Measurements from ENCODE around the gene DEDD2.
A peak's percentile ranks its signal among the peaks of the same experiment; 100 is the strongest.

Gene DEDD2

DNA sequence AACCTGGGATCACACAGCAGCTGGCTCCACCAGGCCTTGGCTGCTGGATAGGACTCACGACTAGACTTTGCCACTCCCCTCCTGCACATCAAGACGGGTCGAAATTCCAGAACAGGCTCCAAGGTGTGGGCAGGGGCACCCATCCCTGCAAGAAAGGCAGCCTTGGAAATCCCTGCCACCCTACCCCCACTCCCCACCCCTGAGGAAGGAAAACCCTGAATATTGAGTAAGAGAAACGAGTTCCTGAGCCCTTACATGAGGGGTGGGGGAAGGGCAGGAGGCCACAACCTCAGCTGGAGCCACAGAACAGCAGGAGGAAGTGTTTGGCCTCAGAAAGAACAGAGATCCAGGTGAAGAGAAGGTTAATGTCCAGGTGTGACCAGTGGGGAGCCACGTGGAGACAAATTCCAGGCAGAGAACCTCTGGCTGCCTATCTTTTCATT lies 20.1 kb downstream of the DEDD2 start:
- DNase-seq = no peak

DNA sequence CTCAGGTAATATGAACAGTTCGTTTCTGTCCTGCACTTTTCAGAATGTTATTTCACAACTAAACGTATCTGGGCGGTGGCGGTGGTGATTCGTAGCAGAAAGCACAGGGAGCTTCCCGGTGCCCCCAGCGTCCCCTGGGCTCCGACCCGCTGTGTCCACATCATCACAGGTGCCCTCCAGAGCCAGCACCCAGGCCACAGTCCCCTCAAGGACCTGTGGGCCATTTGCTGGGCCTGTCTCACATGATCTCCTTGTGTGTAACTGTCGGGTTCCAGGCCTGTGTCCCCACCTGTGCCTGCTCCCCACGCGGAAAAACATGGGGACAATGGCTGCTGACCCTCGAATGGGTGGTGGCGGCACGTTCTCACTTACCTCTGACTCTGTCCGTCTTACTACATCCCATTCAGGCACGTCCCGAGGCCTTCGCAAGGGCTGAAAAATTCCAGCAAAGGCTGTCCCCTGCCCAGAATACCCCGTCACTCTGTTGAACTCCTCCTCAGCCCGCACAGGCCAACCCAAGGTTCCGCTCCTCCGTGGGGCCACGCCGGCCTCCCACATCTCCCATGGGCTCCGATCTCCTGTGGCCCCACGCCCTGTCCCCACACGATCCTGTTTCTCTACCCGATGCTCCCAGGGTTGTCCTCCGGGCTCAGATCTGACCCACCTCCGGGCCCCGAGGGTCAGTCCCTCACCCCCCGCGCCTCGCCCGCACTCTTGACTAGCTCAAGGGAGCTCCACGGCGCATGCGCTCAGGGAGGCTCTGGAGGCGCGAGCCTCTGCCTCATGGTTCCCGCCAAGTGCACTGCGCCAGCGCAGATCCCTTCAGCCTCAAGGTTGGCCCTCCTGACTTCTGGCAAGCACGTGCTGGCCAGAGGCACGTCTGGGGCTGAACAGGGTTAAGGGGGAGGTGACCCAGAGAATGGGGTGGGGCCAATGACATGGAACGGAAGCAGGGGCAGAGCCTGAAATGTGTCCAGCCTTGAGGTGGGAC lies 21.2 kb downstream of the DEDD2 start:
- DNase-seq = no peak

DNA sequence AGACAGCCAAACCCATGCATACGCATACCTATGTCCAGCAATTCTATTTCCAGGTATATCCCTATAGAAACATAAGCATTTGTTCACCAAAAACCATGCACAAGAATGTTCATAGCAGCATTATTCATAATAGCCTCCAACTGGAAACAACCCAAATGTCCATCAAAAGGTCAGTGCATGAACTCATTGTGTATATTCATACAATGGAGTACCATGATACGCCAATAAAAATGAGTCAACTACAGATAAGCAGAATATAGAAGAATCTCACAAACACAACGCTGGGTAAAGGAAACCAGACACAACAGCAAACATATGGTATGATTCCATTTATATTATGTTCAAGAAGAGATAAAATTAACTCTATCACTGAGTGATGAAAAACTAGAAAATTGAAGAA lies 23.8 kb downstream of the DEDD2 start:
- DNase-seq = no peak

DNA sequence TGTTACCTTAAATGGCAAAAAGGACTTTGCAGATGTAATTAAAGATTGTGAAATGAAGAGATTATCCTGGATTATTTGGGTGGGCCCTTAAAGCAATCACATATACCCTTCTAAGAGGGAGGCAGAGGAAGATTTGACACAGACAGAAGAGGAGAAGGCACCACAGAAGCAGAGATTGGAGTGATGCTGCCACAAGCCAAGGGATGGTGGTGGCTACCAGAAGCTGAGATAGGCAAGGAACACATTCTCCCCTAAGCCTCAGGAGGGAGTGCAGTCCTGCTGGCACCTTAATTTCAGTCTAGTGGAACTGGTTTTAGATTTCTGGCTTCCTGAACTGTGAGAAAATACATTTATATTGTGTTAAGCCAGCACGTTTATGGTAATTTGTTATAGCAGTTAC lies 24.2 kb downstream of the DEDD2 start:
- no peak for DNase-seq

DNA sequence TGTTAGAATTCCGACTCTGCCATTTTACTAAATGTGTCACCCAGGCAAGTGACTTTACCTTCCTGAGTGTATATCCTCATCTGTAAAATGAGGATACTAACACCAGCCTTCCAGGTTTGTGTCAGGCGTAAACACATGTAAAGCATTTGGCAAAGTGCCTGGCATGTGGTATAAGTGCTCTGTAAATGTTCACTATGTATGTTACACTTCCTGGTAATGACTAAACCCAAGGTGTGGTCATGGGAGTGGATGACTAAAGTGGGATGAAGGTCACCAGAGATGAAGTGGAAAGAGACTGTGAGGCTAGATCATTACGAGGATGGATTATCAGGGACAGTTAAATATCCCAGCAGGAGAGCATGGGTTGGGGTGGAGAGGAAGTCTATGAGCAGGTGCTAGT lies 25.6 kb downstream of the DEDD2 start:
- DNase-seq = no peak

DNA sequence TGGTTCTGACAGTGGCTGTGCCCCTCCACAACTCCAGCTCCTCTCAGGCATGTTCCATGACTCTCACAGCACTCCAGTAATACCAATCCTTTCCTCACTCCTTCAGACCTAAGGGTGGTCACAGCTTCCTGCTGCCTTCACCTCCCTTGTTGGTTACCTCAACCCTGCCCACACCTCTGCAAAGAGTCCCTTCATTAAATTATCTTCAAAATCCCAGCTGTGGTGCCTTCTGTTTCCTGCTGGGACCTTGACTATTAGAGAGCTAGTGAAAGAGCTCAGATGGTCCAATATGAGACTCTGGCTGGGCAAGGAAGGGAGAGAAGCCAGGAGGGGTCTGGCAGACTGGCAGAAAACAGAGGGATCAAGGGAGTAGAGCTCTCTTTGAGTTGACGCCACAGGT lies 26.1 kb downstream of the DEDD2 start:
- DNase-seq = no peak

DNA sequence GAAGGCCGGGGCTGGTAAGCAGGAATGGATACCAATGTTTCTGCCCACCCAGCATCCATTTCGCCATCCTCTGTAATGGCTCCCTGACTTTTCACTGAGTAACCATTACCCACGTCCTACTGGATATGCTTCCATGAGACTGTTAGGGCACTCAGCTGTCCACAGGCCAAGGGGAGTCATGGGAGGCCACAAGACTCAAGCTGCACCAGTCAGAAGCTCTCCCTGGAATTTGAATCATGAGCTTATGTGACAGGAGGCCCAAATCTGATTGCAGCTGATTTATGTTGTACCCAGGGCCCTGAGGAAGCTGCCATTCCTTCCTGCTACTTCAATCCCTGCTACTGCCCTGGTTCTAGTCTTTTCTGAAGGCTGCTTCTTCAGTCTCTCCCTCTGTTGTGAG lies 28.3 kb downstream of the DEDD2 start:
- DNase-seq = no peak

DNA sequence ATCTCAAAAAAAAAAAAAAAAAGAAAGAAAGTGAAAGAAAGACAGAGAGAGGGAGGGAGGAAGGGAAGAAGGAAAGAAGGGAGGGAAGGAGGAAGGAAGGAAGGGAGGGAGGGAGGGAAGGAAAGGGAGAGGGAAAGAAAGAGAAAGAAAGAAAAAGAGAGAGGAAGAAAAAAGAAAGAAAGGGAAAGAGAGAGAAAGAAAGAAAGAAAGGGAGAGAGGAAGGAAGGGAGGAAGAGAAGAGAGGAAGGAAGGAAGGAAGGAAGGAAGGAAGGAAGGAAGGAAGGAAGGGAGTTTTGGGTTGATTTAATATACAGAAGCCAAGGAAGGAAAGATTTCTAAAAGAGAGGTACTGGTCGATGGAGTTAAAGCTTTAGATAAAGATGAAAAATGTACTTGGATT lies 28.8 kb downstream of the DEDD2 start:
- no peak for DNase-seq

DNA sequence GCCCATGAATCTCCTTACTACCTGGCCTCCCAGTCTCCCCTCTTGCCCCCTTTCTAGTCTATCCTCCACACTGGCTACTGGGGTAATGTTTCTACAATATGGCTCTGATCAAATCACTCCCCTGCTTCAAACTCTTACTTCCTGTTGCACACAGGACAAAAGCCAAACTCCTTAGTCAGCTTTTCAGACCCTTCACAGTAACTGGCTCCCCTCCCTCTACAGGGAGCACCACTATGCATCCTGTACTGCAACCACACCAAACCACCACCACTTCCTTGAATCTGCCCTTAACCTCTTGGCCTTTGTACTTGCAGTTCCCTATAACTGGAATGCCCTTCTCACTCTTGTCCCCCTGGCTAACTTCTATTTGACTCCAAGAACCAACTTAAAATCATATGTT lies 32.2 kb downstream of the DEDD2 start:
- no peak for DNase-seq

DNA sequence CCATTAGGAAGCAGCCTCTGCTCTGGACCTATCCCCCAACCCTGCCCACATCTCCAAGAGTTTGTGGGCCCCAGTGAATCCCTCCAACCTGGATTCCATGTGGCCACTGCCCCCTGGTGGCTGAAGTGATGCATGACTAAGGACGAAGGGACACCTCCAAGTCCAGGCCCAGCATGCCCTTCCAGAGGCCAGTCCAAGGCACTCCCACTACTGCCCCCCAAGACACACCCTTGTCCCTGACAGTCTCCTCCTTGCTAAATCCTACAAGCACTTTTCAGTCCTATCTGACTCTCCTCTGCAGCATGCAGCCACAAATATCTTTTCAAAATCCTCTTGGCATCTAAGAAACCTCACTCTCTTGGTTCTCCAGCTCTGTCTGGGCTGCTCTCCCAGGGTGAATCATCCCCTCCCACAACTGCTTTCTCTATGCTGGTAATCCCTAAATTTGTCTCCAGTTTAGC lies 33.0 kb downstream of the DEDD2 start:
- peak; percentile 16 for DNase-seq

DNA sequence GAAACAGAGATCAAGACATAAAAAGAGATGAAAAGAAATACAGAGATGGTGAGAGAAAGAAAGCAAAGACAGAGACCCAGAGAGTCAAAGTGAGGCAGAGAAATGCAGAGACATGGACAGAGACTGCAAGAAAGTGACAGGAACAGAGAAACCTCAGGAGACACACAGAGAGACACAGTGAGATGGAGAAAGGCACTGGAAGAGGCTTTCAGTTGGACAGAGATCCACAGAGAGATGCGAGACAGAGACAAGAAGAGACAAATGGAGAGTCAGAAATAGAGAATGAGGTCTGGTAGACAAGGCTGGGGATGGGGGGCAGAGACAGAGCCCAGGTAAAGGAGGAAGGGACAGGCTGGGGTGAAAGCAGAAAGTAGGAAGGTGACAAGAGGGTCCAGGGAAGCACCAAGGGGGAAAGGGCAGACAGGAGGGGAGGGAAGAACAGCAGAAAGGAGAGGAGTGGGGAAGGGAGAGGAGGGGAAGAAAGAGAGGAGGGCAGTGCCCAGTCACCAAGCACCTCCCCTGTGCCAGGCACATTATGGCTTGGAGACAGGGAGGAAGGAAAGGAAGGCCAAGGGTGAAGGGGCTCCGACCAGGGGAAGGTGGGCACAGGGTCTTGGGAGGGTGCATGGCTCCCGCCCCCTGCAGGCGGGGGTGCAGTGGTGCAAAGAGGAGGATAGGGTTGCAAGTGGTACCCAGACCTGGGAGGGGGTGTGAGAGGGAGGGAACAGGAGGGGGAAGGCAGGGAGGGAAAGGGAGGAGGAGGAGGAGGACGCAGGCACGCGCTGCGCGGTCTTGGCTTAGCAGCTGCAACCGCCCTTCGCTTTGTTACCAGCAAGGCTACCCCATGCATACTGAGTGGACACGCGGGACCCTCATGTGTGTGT lies 38.4 kb downstream of the DEDD2 start:
- no peak for DNase-seq

DNA sequence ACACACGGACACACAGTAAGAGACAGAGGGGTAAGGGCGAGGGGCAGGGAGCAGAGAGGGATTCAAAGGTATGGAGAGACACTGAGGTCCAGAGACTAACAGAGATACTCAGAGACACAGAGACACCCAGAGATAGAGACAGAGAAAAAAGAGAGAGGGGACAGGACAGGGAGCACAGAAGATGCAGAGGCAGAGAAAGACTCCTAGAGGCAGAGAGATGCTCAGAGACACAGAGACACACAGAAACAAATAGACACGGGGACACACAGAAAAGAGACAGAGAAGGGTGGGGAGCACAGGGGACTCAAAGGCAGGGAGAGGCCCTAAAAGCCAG lies 39.8 kb downstream of the DEDD2 start:
- DNase-seq = no peak

DNA sequence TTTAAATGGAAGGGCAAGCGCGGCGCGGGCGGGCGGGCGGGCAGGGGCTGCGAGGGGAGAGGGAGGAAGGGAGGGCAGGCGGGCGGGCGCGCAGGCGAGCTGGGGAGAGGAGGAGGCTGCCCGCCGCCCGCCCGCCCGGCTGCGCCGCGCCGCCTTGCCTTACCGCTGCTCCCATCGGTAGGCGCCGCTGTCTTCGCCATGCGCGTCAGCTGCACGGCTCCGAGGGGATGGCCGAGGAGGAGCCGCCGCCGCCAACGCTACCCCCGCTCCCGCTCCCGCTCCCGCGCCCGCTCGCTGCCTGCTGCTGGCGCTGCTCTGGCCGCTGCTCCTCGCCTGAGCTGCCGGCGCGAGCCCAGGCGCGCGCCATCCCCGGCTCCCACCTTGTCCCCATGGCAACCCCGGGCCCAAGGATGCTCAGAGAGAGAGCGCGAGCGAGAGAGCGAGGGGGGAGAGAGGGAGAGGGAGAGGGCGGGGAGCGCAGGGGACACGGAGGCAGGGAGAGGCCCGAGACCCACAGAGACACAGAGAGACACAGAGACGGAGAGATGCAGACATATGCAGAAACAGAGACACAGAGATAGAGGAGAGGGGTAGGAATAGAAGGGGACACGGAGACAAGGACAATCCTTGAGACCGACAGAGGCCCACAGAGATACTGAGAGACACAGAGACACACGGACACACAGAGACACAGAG lies 40.3 kb downstream of the DEDD2 start:
- peak; percentile 55 for DNase-seq

DNA sequence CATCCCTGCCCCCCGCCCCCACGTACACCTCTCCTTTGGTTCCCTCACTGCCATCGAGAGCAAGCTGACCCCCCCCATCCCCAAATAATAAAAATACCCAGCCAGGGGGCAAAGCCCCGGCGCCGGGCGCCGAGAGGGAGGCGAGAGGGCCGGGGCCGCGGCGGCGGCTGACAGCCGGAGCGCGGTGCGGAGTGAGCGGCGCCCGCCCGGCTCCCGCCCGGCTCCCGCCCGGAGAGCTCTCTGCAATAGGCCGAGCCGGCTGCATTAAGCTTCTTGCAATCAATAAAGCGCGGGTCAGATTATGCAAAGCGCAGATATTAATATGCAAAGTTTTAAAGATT lies 40.9 kb downstream of the DEDD2 start:
- DNase-seq = no peak

DNA sequence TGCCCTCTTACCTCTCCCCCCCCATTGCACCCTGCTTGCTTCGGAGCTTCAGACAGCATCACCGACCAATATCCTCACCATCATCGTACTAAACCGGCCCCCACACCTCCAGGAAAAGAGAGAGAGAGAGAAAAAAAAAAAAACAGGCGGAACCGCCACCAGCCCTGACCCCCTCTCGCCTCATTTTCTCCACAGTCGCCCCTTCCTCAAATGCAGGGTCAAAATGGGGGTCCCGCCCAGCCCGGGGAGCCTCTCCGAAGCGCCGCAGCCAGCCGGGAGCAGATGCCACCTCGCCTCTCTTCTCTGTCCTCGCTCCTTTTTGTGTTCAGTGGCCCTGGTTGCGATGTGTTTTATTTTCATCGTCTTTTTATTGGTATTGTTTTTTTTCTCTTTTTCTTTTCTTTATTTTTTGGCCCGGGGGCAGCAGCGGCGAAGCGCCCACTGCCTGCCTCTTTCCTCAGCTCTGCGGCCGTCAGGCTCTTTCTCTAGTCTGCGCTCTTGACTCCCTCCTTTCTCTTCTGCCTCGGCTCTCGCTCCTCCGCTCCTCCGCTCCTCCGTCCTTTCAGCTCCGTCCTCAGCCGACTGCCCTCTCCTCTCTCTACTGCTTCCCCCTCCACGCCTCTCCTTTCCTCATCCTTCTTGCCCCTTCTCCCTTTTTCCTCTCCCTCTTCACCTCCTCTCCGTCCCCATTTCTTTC lies 41.4 kb downstream of the DEDD2 start:
- DNase-seq = no peak

DNA sequence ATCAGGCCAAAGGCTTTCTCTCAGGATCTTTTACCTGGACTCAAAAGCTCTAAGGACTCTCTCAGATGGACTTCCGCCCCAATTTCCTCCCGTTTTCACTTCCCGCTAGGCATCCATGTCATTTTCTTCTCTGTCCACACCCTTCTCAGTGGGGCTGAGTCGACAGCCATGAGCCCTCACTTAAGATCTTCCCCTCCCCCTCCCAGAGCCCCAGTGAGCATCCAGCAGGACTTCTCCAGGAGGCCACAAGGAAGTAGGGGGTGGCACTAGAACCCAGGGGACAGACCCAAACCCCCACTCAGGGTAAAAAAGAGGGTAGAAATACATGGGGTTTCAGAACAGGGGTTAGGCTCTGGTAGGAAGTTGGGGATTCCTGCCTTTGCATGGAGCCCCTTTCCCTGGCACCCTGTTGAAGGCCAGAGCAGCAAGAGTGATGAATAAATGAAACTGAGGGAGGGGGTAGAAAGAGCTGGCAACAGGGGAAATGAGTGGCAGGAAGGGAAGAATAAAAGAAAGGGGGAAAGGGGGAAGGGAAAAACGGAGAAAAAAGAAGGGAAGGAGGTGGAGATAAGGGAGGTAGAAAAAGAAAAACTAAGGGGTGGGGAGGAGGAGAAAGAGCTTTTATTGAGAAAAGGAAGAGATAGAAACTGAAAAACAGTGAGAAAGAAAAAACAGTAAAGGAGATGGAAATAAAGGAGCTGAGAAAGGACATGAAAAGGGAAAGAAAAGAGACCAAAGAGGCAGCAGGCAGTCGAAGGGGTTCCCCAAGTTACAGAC lies 42.3 kb downstream of the DEDD2 start:
- DNase-seq = no peak

DNA sequence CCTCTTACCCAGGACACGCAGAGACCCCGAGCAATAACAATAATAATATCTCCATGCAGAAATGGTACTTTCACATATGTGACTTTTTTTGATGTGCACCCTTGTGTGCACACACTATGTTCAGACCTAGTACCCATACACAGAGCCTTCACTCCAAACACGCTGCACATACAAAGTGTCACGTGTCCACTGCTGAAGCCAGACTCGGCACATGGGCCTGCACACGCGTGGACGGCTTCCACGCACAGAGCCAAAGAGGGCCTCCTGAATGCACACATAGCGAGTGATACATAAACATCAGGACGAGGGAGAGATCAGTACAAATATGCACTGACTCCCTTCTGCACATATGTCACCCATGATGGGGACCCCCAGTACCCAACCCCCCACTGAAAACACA lies 43.3 kb downstream of the DEDD2 start:
- DNase-seq = no peak

DNA sequence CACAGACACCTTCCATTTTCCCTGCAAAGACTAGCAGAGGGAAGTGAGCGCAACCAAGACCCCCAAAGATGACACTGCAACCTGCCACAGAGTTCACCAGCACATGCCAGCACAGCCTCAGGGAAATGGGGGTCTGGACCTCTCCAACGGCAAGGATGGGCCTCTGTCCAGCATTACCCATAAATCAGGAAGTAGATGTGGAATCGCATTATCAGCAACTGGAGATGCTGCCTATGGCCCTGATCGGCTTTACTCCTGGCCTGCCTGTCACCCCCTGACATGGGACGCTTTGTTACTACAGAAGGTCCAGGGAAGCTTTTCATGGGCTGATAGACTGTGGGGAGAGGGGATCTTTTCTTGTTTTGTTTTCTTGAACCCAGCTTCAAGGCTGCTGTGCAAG lies 43.8 kb downstream of the DEDD2 start:
- no peak for DNase-seq

DNA sequence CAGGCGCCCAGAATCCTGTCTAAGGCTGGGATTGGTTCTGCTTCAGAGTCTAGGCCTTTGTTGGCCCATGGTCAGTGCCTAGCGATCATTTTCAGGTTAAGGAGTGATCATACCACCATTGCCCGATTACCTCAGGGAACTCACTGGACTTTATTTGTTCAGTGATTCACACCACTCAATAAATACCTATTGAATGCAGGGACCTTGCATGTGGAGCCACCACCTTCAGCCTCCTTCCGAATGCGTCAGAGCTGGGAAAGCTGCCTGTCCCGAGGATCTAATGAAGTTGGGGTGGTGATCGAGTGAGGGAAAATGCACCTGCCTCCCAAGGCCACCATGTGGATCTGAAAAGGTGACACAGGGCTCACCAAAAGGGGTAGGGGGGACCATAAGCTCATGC lies 45.2 kb downstream of the DEDD2 start:
- DNase-seq = no peak

DNA sequence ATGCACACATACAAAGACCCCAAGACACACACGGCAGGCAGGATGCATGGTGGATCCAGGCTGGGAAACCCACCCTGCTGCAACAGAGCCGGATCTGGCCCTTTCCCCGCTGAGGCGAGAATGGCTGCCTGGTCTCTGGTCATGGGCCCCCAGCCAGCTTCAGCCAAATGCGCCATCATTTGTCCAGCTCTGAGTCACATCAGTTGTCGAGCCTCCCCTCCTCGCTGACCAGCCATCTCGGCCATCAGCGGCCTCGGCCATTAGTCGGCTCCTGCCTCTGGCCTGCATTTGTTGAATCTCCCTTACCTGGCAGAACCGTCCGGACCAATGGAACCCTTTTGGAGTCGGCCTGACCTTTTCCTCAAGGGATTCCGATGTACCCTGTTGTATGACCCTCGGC lies 46.8 kb downstream of the DEDD2 start:
- no peak for DNase-seq

DNA sequence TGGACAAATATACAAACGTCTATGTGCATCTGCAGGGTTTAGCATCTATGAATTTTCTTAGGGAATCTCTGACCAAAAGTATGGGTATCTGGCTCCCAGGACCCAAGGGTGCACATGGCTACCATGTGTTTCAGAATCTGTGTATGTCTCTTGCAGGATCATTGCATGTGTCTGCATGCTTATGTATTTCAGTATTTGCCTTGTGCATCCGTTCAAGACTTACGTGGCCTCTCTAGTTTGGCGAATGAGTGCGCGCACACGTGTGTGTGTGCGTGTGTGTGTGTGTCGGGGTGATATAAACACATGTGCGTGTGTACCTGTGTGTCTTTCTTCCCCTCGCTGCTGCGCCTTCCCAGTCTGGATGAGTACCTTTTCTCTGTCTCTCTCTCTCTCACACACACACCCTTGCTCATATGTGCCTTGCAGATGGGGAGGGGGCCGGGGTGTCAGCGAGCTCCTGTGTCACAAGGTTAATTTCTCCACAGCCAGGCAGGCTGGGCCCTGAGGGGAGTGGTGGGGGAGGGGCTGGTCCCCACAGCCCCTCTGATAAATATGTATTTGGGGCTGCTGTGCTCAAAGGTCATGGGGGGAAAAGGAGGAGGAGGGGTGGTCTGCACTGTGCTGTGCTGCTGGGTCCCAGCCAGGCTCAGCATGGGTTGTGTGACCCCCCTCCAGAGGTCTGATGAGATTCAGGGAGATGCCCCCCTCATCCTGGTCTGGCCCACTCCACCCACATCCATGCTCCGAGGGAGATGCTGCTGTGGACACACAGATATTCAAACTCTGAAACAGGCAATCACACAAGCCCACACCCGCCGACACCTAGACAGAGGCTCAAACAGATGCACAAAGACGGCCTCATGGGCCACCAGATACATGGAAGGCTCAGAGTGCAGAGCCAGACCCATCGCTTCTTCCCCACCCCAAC lies 47.7 kb downstream of the DEDD2 start:
- no peak for DNase-seq
